ENCODE data around the gene SYT12. TPM values are rescaled to one million over a fixed set of nuclear protein-coding genes. Genes with fewer than 3 reads are reported as not detected.
A peak's percentile ranks its signal among the peaks of the same experiment; 100 is the strongest.

Gene SYT12
- total and polyA plus RNA-seq, 9 of the 15 experiments (the other 6 are each of a cell fraction or from before 2014, with no cell fraction given): 0.03 to 0.11 (median 0.03) TPM; not detected in 4

GRCh38 chr11:66981976-66982578, 40.9 kb upstream of the SYT12 start (continued):
- TF ChIP-seq ETS1 (conservative IDR thresholded peaks at IDR 0.05; ENCODE audit: control insufficient read depth, low read depth, low read length) (no peak), BCOR (IDR thresholded peaks at IDR 0.05) (peak; percentile 59; the same call in 1 of the 2 replicates), ZNF436 (CRISPR knock-in tag; IDR thresholded peaks at IDR 0.05) (no peak), ADNP (tag; IDR thresholded peaks at IDR 0.05) (peak; percentile 64; the same call in 1 of the 2 replicates), ZNF41 (CRISPR knock-in tag; conservative IDR thresholded peaks at IDR 0.05) (no peak), CAMTA2 (CRISPR knock-in tag; conservative IDR thresholded peaks at IDR 0.05) (no peak), ARNT (IDR thresholded peaks at IDR 0.05) (0 out of 4 replicates have a peak, but pooled peaks of 1 of the 2 experiments have one; percentile 6), NBN (IDR thresholded peaks at IDR 0.05; ENCODE audit: low read depth) (0 out of 2 replicates have a peak, but pooled peaks have one; percentile 52), XRCC3 (IDR thresholded peaks at IDR 0.05) (no peak), ZBTB8A (IDR thresholded peaks at IDR 0.05; ENCODE audit: partially characterized antibody) (no peak), ZNF830 (CRISPR knock-in tag; IDR thresholded peaks at IDR 0.05) (no peak), MECOM (CRISPR knock-in tag; IDR thresholded peaks at IDR 0.05) (no peak), HNRNPLL (IDR thresholded peaks at IDR 0.05; ENCODE audit: low read depth, low read length, poor library complexity, severe bottlenecking) (no peak), PTTG1 (tag; IDR thresholded peaks at IDR 0.05; ENCODE audit: low read depth) (no peak), ZEB2 (IDR thresholded peaks at IDR 0.05) (no peak), KDM1A (IDR thresholded peaks at IDR 0.05) (0 out of 4 replicates have a peak, but pooled peaks of 1 of the 2 experiments have one; percentile 5), ATF3 (IDR thresholded peaks at IDR 0.05) (0 out of 2 replicates have a peak, but pooled peaks have one; percentile 21), ATF3 (CRISPR knock-in tag; conservative IDR thresholded peaks at IDR 0.05) (no peak), ZNF717 (CRISPR knock-in tag; IDR thresholded peaks at IDR 0.05) (no peak), POLR2H (tag; IDR thresholded peaks at IDR 0.05; ENCODE audit: low read depth) (no peak), MNT (conservative IDR thresholded peaks at IDR 0.05) (peak in 1 of 2 experiments; percentile 69; a peak in 1 of 4 replicates), POLR2AphosphoS2 (IDR thresholded peaks at IDR 0.05; ENCODE audit: low read length) (no peak), GTF2F1 (IDR thresholded peaks at IDR 0.05; ENCODE audit: low read depth, low read length) (no peak), SPI1 (IDR thresholded peaks at IDR 0.05; ENCODE audit: borderline replicate concordance, low read depth, low read length) (peak; percentile 26; the same call in 1 of the 2 replicates), ZNF764 (CRISPR knock-in tag; IDR thresholded peaks at IDR 0.05; ENCODE audit: low read depth) (no peak), NFIC (IDR thresholded peaks at IDR 0.05) (peak; percentile 96), C11orf30 (IDR thresholded peaks at IDR 0.05; ENCODE audit: low read depth) (no peak)

All from K562 (cell line).